HG03439 (cell line): ENCODE results near the gene NFIB.

Source experiments
- ATAC-seq: cut with Tn5 transposase; IDR thresholded peaks from one replicate; pipeline ENCODE4 v1.9.1; 2021; ENCODE audit warnings: mild to moderate bottlenecking, moderate library complexity; ENCODE audit not compliant: unreplicated experiment

Gene NFIB

DNA sequence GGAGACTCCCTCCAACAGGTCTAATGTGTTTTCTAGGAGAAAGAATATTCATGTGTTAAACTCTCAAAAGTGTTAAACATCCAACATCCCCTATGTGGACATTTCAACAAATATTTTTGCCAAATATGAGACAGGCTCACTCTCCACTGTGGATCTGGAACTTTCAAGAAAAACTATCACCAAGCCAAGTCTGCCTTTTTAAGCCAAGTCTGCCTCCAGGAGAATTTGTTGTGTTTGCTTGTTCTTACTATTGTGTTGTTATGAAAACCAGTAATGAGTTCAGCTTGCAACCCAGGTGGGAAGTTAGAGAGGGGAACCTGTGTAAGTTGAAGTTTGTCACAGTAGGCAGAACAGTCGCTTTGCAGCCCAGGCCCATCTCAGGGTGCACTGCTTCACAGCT is 228.1 kb downstream of the NFIB start:
- no peak for ATAC-seq

DNA sequence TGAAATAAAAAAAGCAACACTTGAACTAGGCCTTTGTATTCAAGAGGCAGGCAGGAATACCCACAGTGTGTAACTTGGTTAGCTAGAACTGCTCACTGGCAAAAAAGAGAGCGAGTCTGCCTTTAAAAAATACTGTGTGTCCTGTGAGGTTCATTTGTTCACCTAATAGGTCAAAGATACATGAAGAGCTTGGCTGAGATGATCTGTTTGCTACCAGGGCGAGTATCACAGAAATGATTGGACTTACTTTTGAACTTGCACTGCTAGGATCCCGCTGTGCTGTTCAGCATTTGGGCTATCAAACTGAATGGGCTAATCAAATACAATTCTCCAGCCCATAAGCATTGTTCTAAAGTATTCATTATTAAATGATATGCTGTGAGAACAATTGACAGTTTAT is 229.1 kb downstream of the NFIB start:
- ATAC-seq, result no peak

DNA sequence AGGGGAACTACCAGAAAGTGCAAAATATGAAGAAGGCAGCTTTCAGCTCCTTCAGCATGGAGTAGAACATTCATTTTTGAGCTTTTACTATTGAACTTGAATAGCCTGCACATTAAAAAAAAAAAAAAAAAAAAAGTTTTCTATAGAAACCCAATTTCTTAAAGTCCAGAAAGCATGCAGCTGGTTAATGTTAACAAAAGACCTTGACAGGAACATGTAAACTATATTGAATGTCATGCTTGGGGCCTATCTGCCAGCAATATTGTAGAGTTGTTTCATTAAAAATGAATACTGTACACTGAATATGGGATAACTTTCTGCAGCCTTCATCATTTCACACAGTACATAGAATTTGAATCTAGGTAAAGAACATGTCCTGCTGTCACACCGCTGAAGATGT is 230.6 kb downstream of the NFIB start:
- ATAC-seq, result no peak

DNA sequence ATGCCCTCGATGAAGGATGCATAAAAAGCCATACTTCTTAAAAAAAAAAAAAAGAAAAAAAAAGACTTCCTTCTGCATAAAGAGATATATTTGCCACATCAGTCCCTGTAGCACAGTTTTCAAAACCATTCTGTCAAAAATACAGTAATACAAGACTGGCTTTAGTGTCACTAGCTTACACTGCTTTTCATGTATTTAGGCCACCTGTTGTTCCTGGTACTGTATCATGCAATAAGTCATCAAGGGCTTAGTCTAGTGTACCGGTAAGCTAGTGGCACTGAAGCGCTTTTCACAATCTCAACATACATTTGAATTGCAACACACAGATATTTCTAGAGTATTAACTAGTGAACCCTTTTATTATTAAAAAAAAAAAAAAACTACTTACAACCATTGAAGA is 231.2 kb downstream of the NFIB start:
- no peak for ATAC-seq

DNA sequence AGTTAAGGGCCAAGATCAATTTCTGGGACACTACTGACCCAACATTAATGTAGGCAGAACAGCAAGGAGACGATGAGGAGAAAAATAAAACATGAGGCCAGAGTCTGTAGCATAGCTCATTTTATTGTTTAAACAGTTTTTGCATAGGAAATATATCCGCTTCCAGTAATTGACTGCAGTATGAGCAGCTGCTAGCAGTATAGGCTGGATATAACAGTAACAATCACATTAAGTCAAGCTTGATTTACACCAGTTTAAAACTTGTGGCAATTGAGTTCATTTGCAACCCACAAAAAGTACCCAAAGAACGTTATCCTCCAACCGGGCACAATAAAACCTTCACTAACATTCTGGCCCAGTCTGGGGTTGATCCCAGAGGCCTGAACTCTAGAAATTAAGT is 232.2 kb downstream of the NFIB start:
- ATAC-seq, result no peak

DNA sequence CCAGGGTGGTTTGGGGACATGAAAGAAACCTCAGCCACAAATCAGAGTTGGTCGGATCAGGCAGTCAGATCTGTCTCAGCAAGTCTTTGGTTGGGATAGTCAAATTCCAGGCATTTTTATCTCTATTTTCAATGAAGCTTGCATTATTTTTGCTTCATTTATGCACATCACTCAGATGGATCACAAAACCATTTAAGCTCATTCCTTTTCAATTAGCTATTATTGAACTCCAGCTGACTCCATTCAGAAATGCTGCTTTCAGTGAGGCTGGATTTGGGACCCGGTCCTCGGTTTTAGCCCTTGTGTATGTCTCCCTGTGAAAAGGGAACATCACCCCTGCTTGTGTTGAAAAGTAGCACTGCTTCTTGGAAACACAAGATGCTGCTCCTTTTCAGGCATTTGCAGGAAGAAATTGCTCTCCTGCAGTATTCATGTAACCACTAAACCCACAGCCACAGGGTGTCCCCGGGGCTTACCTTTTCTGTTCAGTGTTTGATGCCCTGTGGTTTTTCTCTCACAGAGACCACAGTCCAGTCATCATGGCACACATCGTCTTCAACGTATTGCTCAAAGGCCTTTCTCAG is 232.9 kb downstream of the NFIB start:
- ATAC-seq, result no peak

DNA sequence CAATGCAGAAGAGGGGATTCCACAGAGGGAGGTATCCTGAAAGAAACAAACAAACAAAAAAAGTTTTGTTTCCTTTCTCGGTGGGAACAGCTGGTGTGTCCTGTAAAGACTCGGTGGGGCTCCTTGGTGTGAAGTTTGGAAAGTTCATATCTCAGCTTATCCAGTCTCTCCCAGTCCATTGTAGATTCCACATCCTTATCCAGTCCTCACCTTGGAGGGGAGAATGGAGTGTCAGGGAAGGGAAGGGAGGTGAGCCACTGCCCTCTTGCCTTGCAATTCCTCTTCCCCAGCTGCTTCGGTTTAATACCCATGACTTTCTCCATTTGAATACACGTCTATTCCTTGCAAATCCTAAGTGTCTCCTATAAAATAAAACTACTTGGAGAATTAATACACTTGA is 234.5 kb downstream of the NFIB start:
- no peak for ATAC-seq

DNA sequence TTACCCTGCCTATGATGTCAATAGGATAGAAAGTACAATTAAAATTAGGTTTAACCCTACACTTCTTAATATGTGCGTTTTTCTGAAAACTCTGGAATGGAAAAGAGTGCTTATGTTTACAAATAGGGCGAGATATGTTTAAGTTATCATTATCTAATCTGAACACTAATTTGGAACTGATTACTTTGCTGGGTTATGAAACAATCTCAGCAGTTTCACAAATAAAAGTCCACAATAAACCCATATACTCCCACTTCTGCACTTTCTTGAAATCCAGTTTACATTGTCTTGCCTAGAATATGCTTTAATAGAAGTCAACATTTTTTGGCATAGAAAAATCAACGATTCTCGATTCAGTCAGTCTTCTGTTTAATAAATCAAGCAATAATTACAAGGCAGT is 236.3 kb downstream of the NFIB start:
- ATAC-seq, result no peak

DNA sequence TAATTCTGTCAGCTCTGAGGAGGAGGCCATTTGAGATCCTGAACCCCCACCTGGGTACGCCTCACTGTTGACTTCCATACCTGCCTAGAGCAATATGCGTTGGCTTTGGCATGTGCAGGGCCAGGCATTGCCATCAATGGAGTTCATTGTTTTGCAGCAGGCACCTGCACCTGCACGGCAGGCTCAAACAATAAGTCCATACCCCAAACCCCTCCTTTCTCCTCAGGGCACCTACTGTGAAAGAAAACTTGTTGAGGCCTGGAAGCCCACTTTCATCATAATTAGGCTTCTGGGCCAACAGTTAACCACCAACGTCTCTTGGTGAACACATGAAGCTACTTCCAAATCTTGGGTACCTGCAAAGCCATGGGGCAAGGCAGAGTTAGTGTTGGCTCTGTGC is 238.7 kb downstream of the NFIB start:
- ATAC-seq, result no peak

DNA sequence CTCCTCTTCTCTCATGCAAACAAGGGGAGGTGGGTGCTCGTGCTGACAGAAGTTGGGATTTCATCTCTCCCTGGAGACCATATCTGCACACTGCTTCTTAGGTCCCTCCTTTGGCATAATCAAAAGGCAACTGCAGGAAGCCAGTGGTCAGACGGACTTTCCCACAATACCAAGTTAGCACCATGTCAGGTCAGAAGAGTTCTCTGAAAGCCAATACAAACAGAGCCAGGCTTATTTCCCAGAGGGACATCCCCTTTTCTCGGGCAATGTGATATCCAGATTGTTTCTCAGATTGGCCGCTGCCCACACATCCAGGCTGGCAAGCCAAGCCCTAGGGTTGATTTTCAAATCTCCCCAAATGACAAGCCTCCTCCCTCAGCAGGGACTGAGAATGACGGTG is 241.1 kb downstream of the NFIB start:
- ATAC-seq, result no peak

DNA sequence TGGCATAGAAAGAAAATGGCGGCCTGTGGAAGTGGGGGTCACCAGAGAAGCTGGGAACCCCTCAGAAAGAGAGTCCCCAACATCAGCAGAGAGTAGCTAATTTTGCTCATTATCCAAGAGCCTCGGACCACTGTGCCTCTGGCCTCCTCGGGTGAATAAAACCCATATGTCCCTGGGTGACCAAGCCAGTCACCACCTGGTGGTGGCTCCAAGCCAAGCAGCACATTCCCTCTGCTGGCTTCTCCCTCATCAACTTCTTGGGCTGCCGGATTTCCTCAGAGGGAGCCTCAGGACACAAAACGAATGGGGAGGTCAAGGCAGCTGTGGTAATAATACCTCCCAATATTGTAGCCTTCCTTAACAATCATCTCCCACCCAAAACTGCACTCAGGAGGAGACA is 242.5 kb downstream of the NFIB start:
- no peak for ATAC-seq

DNA sequence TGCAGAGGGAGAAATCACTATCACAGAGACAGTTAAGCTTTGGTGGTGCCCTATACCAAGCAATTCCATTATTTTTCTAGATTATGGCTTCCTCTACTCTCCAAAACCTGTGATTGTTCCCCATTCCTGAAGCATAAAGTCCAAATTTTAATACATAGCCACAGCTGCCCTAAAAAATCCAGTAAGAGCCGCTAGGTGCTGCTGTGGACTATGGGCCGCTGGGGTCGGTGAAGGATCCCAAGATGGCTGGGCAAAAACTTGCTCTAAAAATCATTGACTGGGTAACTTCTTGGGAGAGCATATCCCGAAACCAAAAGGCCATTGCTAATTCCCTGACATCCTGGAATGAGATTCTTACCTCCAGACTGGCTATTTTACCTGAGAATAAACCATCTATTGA is 245.3 kb downstream of the NFIB start:
- no peak for ATAC-seq

DNA sequence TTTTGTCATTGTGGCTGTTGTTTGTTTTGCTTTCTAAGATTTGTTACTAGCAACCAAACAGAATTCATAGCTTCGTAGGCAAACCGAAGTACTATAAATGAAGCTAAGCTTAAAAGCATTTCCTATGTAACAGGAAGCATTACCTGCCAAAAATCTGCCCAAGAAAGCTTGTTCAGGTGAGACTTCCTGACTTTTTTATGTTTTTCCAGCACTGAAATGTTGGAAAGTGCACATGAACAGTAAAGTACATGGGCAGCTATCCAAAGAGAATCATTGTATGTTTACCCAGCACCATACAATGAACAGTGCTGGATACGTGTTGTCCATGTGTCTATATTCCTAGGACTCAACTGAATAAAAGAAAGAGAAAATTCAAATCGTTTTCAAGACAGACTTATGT is 247.1 kb downstream of the NFIB start:
- no peak for ATAC-seq

DNA sequence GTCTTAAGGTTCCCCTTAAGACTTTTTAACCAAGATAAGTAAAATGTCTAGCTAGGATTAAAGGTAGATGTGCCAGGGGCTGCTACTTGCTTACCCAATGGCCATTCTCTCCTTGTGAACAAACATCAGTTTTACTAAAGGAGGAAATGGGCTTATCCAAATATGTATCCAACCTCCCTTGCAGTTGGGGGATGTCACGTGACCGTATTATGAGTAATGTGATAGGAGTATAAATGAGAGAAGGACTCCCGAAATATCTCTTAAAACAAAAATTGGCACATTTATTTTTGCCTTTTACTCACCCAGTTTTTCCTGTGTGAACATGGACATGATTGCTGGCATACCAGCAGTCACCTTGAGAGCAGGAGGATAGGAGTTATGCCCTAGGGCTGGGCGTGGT is 247.9 kb downstream of the NFIB start:
- ATAC-seq, result no peak

DNA sequence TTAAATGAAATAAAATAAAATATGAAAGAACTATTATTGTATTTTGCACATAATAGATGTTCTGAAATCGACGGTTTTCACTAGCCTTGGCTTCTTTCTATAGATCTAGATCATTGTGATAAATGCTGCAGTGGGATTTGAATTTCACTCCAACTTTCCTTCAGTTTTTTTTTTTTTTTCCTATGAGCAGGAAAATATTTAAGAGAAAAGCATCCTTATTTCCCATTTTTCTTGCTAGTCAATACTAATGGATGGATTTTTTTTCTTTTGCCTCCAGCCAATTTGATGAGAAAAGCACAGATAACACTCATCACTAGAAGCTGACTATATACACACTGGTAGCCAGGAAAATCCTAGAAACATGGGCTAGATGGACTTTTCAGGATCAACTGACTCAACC is 249.0 kb downstream of the NFIB start:
- no peak for ATAC-seq

DNA sequence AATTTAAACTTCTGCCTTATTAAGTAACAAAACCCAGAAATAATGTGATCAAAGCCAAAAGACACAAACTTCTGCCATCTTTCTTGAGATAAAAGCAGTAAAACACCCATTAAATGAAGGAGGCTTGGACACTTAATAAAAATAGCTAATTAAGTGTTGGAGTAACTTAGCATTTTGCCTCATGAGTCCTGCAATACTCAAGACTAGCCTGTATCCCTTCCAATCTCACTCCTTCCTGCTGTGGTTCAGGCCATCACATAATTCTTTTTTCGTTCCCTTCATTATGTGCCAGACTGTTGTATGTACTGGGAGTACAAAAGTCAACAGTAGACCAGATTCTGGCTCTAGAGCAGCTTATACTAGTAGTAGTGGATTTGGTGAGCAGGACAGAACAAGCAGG is 250.2 kb downstream of the NFIB start:
- no peak for ATAC-seq

DNA sequence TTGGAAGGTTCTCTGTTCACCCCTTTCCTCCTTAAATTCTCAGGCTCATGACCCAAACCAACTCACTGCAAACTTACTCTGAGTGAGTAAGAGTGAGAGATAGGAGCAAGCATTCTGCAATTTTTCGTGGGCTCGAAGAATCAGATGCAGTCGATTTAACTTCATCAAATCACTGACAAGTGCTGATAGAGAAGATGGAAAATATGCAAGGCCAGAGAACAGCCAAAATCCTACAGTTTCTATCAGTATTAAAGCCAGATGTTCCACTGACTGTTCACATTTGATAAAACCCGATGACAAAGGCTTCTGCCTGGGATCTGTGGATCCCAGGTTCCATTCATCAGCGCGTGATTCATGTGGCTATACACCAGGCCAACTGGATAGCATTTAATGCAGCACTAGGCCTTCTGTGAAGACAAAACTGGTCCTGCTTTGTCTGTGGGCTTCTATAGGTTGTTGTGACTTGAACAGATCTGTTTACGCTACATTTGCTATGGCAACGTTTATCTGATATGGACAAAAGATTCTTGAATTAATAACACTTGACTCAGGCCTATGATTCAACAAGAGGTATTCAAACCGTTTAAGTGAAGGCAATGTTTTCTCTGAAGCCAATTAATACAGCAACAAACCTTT is 251.2 kb downstream of the NFIB start:
- no peak for ATAC-seq

DNA sequence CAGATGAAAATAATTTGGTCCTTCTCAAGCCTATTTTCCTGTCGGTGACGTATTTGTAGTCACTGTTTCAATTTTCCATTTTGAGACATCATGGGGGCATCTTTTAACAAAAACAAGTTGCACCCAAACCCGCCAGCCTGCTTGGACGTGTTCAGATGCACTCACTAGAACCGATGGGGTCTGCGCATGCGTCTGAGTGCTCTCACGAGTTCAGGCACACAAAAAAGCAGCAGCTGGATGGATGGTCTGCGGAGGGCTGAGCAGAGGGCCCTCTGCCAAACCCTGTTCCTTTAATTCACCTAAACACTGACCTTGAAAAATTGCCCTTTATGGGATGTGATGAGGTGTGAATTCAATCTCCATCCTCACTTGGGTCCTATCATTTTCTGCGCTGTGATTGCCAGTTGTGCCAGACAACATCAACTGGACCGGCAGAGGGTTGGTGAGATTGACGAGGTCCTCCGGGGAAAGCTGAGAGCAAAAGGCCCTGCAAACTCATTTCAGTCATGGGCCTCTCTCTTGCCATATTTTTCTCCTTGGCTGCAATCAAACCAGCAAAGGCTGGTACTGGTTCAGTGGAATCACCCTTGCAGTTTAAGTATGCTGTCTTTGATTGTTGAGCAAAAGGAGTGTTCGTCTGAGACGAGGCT is 251.9 kb downstream of the NFIB start:
- no peak for ATAC-seq

DNA sequence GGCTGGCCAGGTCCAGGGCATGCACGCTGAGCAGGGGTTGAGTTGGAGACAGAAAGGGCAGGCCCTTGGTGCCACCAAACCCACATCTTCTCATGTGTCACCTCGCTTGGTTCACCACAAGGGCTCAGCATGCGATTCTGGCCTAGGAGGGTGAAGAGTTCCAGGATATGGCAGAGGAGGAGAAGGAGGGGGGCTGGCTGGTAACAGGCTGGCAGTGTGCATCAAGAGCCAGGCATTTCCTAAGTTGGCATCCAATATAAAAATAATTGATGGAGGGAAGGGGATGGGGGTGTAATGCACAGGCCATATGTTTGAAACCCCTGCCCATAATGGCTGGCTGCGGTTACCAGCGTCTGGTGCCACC is 255.6 kb downstream of the NFIB start:
- ATAC-seq, result no peak

DNA sequence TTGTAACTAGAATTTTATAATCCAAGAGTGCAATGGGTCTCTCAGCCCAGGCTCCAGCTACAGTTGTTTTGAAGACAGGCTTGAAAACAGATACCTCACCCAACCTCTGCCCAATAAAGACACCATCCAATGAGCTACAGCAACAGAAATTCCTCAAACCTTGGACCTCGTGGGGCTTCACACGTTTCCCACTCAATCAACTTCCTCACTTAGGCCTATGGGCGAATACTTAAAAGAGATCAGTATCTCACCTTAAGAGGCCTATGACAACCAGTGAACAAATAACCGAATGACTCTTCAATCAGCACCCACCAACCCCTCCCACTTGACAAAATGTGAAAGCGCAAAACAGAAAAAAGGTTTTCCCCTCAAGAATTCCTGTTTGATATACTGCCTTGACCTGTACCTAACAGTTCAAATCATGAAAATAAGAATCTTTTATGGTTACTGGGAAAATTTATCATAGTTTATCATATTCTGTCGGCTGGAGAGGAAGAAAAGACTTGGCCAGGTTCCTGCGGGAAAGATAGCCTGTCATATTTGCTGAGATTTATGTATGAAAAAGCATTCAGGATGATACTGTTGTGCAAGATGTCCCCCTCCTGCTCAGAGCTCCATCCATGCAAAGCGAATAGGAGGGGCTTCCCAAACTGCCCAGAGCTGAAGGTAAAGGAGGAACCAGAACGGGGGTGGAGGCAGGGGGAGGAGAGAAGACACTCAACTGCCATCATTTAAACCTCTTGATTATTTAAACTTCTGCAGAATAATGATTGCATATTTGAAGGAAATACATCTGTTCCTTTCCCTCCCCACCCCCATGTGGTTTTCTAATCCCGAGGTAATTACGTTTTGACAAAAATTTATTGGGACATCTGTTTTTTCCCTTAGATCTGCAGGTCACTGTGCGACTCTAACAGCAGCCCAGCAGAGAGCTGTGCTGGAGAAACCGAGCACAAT is 256.3 kb downstream of the NFIB start:
- ATAC-seq, result no peak

DNA sequence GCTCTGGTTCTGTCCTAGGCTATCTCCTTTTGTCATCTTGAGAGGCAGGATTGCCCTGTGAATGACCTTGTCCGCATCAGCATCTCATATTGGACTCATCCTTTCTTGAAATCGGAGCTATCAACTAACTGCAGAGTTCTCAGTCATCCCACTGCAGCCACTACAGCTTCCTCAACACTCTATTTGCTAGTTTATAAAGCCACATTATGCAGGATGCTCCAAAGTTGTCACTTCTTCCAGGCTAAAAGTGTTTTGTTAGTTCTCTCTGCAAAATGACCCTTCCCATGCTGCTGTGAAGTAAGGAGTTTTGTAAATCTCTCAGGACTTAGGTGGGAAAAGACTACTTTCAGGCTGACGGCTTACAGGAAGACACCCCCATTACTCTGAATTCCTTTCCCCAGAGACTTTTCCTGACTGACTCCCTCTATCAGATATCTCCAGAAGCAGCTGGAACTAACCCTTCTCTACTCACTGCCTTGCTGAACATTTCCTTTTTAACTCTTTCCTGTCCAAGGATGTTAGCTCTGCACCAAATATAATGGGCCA is 257.6 kb downstream of the NFIB start:
- ATAC-seq, result no peak
